GM18507 (cell line): ENCODE data around the gene ACVR1B.
A peak's percentile ranks its signal among the peaks of the same experiment; 100 is the strongest.

Experiments
- DNase-seq: peaks from one replicate; pipeline ENCODE4 v3.0.0; 2011; ENCODE audit warnings: low read depth; ENCODE audit not compliant: insufficient read length; ENCODE audit errors: extremely low spot score
- FAIRE-seq: peaks from 2 replicates; lab custom pipeline; 2011; peaks lifted over from hg19 to GRCh38; lab: Jason Lieb, UNC

Gene ACVR1B

DNA sequence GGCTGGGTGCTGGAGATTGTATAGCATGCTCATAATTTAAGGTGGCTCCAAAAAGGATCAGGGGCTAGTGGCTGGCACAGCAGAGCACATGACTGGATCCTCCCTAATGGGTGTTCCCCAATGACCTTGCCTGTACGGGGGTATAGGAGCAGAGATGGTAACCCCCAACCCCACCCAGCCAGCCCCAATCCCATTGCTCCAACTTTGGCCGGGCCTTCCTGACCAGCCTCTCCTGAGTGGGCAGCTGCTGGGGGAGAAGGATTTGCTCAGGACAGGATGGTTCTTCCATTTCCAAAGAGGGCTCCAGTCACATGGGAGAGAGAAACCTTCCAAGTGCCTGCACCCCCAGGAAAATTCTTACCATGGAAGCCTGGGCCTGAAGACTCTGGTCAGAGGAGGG, 84.4 kb downstream of the ACVR1B start:
- FAIRE-seq (no peak), DNase-seq (no peak)

DNA sequence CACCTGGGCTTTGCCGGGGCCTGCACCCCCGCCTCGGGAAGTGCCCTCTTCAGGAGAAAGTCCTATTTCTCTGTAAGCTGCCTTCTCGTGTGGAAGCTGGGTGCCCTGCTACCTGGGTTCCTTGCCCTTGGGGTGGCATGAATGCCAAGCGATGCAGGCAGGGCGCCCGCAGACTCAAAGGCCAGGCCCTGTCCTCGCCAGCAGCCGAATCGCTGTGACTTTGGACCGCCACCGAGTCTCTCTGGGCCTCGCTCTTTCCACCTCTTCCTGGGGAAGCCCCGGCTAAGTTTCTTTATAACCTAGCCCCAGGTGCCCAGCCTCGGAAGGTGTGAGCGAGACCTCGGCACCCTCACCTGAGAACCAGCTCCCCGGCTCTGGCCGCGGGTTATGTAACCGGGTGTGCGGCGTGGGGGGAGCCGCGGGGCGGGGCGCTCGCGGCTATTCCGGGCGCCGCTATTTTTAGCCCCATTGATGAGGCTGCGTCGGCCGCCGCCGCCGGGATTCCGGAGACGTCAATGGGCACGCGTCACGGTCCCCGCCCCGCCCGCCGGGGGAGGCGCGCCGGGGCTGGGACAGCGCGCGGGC, 85.2 kb downstream of the ACVR1B start:
- FAIRE-seq (peak; percentile 60), DNase-seq (peak; percentile 51)

DNA sequence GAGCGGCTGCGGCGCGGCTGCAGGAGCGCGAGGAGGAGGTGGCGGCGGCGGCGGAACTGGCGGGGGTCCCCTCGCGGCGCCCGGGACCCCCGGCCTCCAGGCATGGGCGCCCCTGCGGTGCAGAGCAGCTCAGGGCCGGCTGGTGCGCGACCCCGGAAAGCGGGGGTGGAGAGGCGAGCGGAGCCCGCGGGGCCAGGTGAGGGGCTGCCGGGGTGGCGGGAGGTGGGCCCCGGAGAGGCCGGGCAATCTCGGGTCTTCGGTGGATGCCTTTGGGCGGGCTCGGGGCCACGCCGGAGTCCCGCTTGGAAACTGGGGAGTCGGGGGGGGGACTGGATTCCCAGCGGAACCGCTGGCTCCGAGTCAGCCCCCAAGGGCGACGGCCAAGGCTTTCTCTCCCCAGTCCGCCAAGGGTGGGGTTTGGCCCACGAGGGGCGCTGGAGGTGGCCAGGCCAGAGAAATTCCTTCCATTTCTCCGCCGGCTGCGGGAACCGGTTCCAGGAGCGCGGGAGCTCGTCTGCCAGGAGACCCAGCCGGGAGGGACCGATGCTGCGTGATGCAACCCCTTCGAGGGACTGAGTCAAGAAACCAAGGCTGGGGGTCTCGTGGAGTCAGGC, 85.9 kb downstream of the ACVR1B start:
- FAIRE-seq (no peak), DNase-seq (no peak)

DNA sequence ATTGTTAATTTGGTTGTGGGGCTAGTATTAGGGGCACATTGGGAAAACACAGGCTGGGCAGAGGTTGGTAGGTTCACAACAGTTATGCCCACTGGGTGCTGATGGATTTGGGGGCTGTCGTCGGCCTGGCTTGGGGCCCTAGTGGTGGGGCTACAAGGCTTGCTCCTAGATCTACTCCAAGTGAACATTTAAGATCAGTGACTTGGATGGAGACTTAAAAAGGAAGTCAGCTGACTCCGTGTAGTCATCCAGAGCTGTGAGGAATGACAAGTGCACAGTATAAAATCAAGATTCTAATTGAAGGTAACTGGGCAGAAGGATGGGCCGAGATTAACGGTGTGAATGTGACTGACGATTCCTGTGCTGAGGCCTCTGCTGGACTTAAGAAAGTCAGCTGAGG, 86.9 kb downstream of the ACVR1B start:
- DNase-seq (no peak), FAIRE-seq (no peak)

- FAIRE-seq (no peak), DNase-seq (no peak)
These were observed 89.5 kb downstream of the ACVR1B start for GRCh38 chr12:52041035-52041434.

DNA sequence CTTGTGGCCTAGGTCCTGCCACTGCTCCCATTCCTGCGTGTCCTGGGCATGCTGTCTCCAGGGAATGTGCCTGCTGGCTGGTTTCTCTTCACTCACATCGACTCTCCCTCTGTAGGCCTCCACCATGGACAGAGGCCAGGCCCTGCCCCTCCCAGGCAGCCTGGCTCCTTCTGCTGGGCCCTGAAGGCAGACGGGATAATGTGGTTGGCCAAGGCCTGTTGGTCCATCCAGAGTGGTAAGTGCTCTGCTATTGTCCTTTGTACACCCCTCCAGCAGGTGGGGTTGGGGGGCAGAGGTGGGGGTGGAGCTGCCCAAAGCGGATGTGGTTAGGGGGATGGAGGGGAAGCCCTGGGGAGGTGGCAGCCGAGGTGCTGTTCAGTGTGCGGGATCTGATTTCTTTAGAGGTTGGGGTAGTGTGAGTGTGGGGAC, 90.2 kb downstream of the ACVR1B start:
- FAIRE-seq (peak; percentile 62), DNase-seq (no peak)

- DNase-seq (no peak), FAIRE-seq (no peak)
These were observed 91.3 kb downstream of the ACVR1B start for GRCh38 chr12:52042706-52043385.

GRCh38 chr12:52043386-52044212, 92.1 kb downstream of the ACVR1B start:
- DNase-seq: no peak
- no peak for FAIRE-seq

- DNase-seq: no peak
- FAIRE-seq: no peak
These were observed 92.9 kb downstream of the ACVR1B start for GRCh38 chr12:52044292-52044983.

- FAIRE-seq: no peak
- DNase-seq: no peak
These were observed 94.3 kb downstream of the ACVR1B start for GRCh38 chr12:52045794-52046199.
